GM13977 (cell line): ENCODE measurements around the gene GAL3ST1.
"Not testable (repeated sequence)": the region's sequence is repeated elsewhere in the genome, so short reads cannot be mapped to it uniquely, and the experiment has no call there.

ENCODE experiments used
- DNase-seq: peaks from one replicate; pipeline ENCODE4 v3.0.0; 2012; ENCODE audit warnings: low spot score
- in situ Hi-C: fragments of 300-500 bp; cut with MboI; formaldehyde crosslinking; loops from one replicate; pipeline ENCODE4 v1.12.0; 2022; ENCODE audit warnings: low sequenced_read_pairs, low pct_unique_long_range_greater_than_20kb, mixed read lengths, inconsistent platforms; ENCODE audit not compliant: unreplicated experiment
- TF ChIP-seq, protein P1 (sequence below): IDR thresholded peaks from 2 replicates; pipeline ENCODE4 v1.5.1; 2012; ENCODE audit warnings: mild to moderate bottlenecking, control low read depth; ENCODE audit not compliant: insufficient read depth; ENCODE audit errors: extremely low read depth, missing control alignments

Gene GAL3ST1

DNA sequence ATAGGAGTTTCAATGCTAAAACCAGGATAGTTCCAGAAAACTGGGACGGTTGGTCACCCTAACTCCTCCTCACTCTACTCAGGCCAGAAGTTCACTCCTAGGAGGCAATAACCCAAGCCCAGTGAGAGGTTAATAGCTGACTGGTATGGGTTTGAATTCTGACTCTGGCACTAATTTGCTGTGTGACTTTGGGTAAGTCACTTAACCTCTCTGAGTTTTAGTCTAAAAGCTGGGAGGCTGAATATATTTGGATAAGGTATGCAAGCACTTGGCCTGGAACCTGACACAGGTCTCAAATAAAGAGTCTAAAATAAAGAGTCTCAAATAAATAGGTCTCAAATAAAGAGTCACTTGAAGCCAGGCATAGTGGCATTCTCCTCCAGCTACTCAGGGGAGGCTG lies 21.7 kb downstream of the GAL3ST1 start:
- TF ChIP-seq, protein P1, sequence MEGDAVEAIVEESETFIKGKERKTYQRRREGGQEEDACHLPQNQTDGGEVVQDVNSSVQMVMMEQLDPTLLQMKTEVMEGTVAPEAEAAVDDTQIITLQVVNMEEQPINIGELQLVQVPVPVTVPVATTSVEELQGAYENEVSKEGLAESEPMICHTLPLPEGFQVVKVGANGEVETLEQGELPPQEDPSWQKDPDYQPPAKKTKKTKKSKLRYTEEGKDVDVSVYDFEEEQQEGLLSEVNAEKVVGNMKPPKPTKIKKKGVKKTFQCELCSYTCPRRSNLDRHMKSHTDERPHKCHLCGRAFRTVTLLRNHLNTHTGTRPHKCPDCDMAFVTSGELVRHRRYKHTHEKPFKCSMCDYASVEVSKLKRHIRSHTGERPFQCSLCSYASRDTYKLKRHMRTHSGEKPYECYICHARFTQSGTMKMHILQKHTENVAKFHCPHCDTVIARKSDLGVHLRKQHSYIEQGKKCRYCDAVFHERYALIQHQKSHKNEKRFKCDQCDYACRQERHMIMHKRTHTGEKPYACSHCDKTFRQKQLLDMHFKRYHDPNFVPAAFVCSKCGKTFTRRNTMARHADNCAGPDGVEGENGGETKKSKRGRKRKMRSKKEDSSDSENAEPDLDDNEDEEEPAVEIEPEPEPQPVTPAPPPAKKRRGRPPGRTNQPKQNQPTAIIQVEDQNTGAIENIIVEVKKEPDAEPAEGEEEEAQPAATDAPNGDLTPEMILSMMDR = no peak
- in situ Hi-C loops = no loop called here
- no peak for DNase-seq

DNA sequence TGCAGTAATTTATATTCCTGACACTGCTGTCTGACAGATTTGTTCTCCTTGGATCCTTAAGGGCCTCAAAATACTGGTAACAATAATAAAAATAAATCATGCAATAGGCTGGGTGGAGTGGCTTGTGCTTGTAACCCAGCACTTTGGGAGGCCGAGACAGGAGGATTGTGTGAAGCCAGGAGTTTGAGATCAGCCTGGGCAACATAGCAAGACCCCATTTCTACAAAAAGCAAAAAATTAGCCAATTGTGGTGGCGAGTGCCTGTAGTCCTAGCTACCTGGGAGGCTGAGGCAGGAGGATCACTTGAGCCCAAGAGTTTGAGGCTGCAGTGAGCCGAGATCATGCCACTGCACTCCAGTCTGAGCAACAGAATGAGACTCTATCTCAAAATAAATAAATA lies 22.7 kb downstream of the GAL3ST1 start:
- in situ Hi-C loops = not testable (repeated sequence)

DNA sequence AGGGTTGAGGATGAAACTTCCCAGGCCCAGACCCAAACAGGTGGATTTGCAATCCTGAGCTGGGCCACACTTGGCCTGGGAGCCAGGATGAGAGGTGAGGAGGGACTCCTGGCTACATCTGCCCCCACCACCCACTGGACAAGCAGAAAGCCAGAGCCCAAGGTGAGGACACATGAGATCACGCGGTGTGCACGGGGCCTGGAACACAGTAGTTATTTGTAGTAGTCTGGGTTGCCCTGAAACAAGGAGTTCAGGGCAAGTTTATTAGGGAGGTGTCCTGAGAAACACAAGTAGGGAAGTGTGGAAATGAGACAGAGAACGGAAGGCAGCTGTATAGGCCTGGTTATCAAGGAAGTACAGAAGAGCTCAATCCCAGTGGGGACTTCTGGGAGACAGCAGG lies 27.3 kb downstream of the GAL3ST1 start:
- no peak for DNase-seq
- in situ Hi-C loops = no loop called here

More for the DNA sequence above, 22.7 kb downstream of the GAL3ST1 start:
- DNase-seq = not testable (repeated sequence)

DNA sequence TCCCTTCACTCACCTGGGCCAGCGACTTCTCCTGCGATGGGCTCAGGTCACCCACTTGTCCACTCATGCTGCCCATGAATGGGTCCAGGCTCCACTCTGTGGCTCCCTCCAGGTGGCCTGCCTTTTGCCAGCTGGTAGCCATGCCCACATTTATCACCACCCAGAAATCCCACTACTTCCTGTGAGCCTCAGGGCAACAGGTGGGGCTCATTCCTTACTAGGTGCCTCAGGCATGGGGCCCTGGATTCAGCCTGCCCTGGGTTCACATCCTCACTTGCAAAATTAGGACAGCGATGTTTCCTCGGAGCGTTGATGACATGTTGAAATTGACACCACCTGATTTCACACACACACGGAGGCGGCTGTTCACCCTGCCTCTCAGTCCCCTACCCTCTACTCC lies 27.8 kb downstream of the GAL3ST1 start, which contains the start of gene SEC14L6:
Gene SEC14L6 (minus strand): TSS at position 126 of the 400 bp plus-strand sequence. CDS start 59 bp downstream, at position 67.
- DNase-seq = no peak
- TF ChIP-seq, protein P1 = no peak
- in situ Hi-C loops = no loop called here

More for the DNA sequence above, 27.3 kb downstream of the GAL3ST1 start:
- TF ChIP-seq, protein P1 = no peak

DNA sequence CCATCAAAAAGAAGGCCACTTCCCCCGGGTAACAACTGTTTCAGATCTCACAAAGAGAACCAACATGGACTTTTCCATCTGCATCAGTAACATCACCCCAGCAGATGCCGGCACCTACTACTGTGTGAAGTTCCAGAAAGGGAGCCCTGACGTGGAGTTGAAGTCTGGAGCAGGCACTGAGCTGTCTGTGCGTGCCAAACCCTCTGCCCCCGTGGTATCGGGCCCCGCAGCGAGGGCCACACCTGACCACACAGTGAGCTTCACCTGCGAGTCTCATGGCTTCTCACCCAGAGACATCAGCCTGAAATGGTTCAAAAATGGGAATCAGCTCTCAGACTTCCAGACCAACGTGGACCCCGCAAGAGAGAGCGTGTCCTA lies 31.7 kb downstream of the GAL3ST1 start:
- in situ Hi-C loops = no loop called here
- TF ChIP-seq, protein P1 = no peak

DNA sequence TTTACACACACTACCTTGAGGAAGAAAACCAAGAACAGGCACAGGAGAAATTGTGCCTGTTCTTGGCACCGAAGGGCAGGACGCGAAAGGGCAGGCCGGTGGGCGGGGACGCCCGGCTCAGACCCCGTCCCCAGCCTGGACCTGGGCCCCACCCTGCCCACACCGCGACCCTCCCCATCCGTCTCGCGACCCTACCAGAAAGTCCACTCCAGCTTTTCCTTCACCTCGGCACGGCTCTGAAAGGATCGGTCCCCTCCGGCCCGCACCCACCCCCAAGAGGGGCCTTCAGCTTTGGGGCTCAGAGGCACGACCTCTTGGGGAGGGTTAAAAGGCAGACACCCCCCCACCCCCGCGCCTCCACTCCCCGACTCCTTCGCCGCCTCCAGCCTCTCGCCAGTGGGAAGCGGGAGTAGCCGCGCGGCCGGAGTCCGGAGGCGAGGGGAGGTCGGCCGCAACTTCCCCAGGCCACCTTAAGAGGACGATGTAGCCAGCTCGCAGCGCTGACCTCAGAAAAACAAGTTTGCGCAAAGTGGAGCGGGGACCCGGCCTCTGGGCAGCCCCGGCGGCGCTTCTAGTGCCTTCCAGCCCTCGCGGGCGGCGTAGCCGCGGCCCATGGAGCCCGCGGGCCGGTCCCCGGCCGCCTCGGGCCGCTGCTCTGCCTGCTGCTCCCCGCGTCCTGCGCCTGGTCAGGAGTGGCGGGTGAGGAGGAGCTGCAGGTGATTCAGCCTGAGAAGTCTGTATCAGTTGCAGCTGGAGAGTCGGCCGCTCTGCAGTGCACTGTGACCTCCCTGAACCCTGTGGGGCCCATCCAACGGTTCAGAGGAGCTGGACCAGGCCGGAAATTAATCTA lies 32.3 kb downstream of the GAL3ST1 start:
- DNase-seq = no peak
- TF ChIP-seq, protein P1 = no peak
- in situ Hi-C loops = no loop called here

More for the DNA sequence above, 31.7 kb downstream of the GAL3ST1 start:
- no peak for DNase-seq

DNA sequence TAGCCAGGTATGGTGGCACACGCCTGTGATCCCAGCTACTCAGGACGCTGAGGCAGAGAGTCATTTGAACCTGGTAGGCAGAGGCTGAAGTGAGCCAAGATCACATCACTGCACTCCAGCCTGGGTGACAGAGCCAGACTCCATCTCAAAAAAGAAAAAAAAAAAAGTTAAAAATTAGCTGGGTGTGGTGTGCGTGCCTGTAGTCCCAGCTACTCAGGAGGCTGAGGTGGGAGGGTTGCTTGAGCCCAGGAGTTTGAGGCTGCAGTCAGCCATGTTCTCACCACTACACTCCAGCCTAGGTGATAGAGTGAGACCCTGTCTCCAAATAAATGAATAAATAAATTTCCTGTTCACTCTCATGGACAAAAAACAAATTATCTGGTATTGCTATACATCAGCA lies 33.0 kb downstream of the GAL3ST1 start:
- DNase-seq = not testable (repeated sequence)

More for the DNA sequence above, 33.0 kb downstream of the GAL3ST1 start:
- in situ Hi-C loops = not testable (repeated sequence)
